Muscle of leg (tissue), 11 donors: Measurements from ENCODE around the gene ST3GAL3. TPM values are rescaled to one million over a fixed set of nuclear protein-coding genes. Genes with fewer than 3 reads are reported as not detected.

ENCODE experiments used
- DNase-seq: peaks from one replicate; pipeline ENCODE4 v3.0.0; 2013
- H3K27ac ChIP-seq: one replicate; pipeline ENCODE4 v1.5.1; 2013; ENCODE audit warnings: mild to moderate bottlenecking, low read length, control low read depth
- H3K27me3 ChIP-seq: one replicate; pipeline ENCODE4 v1.6.1; 2013; ENCODE audit warnings: low read length; ENCODE audit not compliant: control insufficient read depth, insufficient read depth
- H3K36me3 ChIP-seq: one replicate; pipeline ENCODE4 v1.6.1; 2013; ENCODE audit warnings: low read length; ENCODE audit not compliant: control insufficient read depth, insufficient read depth
- H3K4me1 ChIP-seq: one replicate; pipeline ENCODE4 v1.6.1; 2013; ENCODE audit warnings: low read length; ENCODE audit not compliant: control insufficient read depth, insufficient read depth
- H3K4me3 ChIP-seq: one replicate; pipeline ENCODE4 v1.5.1; 2013; ENCODE audit warnings: low read length, control low read depth
- H3K9me3 ChIP-seq: replicated peaks from 2 replicates; pipeline ENCODE4 v1.6.1; 2013; ENCODE audit warnings: low read depth, low read length; ENCODE audit not compliant: control insufficient read depth
- WGBS: methylation state at CpG from one replicate; pipeline ENCODE4 v1.1.5; 2013; ENCODE audit warnings: missing lambda C conversion rate; ENCODE audit not compliant: insufficient coverage; 5-methylcytosine and 5-hydroxymethylcytosine counted together
- polyA plus RNA-seq, 8 donors: library from polyadenylated mRNA; unstranded; fragments of 120-200 nt; gene quantifications; one replicate each; pipeline versions ENCODE4 v1.2.1 to v1.2.3, GENCODE V29; 2013; ENCODE audit warnings: inconsistent platforms in 1 of 8, low replicate concordance in 1 of 8; ENCODE audit not compliant: insufficient read length in 8 of 8, insufficient read depth in 1 of 8
- total RNA-seq: library from RNA; stranded (reverse); fragments of 120-200 nt; gene quantifications from one replicate; pipeline ENCODE4 v1.2.4, GENCODE V29; 2013

The ST3GAL3 gene
- total and polyA plus RNA-seq, 9 donors: 21.5 to 34.9 (median 32.6) TPM

DNA sequence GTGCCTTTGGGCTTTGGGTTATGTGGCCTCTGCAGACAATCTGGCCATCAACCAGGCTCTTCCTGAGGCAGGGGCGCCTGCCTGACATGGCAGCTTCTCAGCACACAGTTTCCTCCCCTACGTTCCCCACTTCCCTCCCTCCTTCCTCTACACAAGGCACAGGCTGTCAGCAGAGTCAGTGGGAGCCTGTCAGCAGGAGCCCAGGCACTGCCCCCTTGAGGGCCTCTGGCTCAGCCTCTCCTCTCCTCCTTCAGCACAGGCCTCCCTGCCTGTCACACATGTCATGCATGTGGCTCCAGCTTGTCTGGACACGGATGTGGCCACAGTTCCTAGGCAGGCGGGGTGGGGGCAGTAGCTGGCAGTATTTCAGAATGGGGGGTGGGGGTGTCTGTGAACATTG is 174.1 kb downstream of the ST3GAL3 start:
- 37% methylated on average over 2 of the region's 4 CpGs for WGBS
- H3K27ac ChIP-seq: peak overlapping the region; percentile 21
- DNase-seq: peak; percentile 50
- no peaks in the 10 kb centered on the region for H3K9me3 ChIP-seq
- no peak overlapping the region for H3K4me3 ChIP-seq
- H3K4me1 ChIP-seq: peaks cover 36% of the 10 kb centered on the region
- H3K36me3 ChIP-seq: peaks cover 5% of the 10 kb centered on the region
- H3K27me3 ChIP-seq: no peaks in the 10 kb centered on the region

DNA sequence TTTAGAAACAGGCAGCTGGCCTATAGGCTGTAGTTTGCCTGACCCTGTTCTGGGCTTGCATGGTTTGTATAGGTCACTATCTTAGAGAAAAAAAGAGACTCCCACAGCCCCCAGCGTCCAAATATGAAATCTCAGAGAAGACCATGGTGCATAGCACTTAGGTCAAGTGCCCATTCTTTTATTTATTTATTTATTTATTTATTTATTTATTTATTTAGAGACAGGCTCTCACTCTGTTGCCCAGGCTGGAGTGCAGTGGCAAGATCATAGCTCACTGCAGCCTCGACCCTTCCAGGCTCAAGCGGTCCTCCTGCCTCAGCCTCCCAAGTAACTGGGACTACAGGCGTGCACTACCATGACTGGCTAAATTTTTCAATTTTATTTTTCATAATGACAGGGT is 175.4 kb downstream of the ST3GAL3 start:
- peaks cover 36% of the 10 kb centered on the region for H3K4me1 ChIP-seq
- H3K27ac ChIP-seq: no peak overlapping the region
- WGBS: 100% methylated on average over 1 of the region's 4 CpGs

DNA sequence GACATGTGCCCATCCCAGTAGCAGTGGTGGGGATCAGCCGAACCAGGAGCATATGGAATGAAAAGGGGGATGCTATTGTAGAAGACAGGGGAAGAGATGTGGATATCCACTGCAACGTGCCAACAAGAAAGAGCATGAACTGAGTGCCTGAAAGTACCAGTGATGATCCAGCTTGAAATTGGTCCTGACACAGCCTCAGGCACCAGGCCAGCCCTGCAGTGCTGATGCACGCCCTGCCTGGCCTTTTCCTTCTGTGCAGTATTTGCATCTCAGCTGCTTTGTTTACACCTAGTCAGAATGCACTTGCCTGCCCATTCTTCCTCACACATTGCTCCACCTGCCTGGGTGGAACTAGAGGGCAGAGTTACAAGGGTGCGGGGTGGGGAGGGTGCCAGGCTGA is 176.0 kb downstream of the ST3GAL3 start:
- H3K36me3 ChIP-seq: peaks cover 5% of the 10 kb centered on the region
- 77% methylated on average over 3 of the region's 4 CpGs for WGBS
- H3K4me3 ChIP-seq: no peak overlapping the region
- DNase-seq: no peak
- no peak overlapping the region for H3K27ac ChIP-seq
- no peaks in the 10 kb centered on the region for H3K9me3 ChIP-seq
- H3K27me3 ChIP-seq: no peaks in the 10 kb centered on the region
- H3K4me1 ChIP-seq: peaks cover 36% of the 10 kb centered on the region

More for the DNA sequence above, 175.4 kb downstream of the ST3GAL3 start:
- DNase-seq: no peak
- Histone ChIP-seq H3K4me3 (no peak overlapping the region), H3K27me3 (no peaks in the 10 kb centered on the region), H3K9me3 (no peaks in the 10 kb centered on the region), H3K36me3 (peaks cover 5% of the 10 kb centered on the region)

DNA sequence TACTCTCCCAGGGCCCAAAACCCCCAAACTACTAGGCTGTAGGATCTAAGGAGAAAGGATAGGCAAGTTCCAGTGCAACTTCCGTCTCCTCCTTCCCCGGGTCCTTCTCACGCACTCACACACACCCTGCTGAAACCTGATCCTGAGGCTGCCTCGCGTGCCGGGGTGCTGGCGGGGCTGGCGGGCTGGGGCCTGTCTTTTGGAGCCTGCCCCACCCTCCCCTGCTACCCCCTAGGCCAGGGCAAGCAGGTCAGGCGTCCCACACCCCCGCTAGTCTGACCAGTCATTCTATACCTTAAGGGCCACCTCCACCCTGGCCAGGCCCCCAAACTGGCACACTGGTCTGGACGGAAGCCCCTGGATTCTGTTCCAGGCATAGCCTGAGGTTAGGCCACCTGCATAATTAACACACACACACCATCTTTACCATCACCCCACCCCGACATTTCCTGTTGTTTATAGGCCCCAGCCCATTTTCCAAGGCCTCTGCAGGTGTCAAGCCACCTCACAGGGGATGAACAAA is 178.0 kb downstream of the ST3GAL3 start:
- H3K36me3 ChIP-seq: no peaks in the 10 kb centered on the region
- no peak overlapping the region for H3K4me3 ChIP-seq
- H3K27me3 ChIP-seq: no peaks in the 10 kb centered on the region
- peak; percentile 30 for DNase-seq
- H3K9me3 ChIP-seq: no peaks in the 10 kb centered on the region
- H3K27ac ChIP-seq: no peak overlapping the region
- WGBS: 41% methylated on average over 11 of the region's 12 CpGs
- H3K4me1 ChIP-seq: peaks cover 36% of the 10 kb centered on the region

DNA sequence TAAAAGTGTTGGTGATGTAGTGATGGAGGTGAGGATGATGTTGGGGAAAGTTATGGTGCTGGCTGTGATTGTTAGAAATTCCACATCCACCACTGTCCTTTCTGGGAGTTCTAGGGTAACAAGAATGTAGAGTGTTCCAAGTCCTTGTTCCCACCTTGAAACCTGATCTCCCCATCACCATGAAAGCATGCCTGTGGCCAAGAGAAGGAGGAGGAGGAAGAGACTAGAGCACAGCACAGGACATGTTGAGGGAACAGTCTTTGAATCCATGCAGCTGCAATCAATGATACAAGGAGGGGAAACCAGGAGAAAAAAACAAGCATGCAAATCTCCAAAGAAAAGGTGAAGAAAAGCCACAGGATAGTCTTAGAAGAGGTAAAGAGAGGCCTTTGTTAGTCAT is 180.4 kb downstream of the ST3GAL3 start:
- Histone ChIP-seq H3K9me3 (no peaks in the 10 kb centered on the region), H3K36me3 (no peaks in the 10 kb centered on the region), H3K4me1 (peaks cover 19% of the 10 kb centered on the region), H3K27me3 (no peaks in the 10 kb centered on the region), H3K4me3 (no peak overlapping the region), H3K27ac (no peak overlapping the region)
- DNase-seq: no peak

DNA sequence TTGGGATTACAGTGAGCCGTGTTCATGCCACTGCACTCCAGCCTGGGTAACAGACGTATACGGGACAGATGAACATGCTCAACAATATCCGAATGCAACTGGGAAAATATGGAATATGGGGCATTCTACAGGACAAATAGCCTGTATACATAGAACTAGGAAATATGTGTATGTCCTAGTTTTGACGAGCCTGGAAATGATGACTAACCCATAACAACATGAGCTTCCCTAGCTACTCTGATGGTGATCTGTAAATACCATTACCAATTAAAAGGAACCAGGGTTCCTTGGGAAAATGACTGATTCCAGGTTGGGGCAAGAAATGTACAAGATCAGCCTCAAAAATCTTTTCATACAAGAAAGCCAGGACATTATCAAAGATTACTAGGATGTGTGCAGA is 183.5 kb downstream of the ST3GAL3 start:
- DNase-seq: no peak
- Histone ChIP-seq H3K4me1 (no peaks in the 10 kb centered on the region), H3K27me3 (no peaks in the 10 kb centered on the region), H3K4me3 (no peak overlapping the region), H3K36me3 (peaks cover 16% of the 10 kb centered on the region), H3K9me3 (no peaks in the 10 kb centered on the region), H3K27ac (no peak overlapping the region)
- WGBS: no CpG with 5 or more reads among the region's 5 CpGs

DNA sequence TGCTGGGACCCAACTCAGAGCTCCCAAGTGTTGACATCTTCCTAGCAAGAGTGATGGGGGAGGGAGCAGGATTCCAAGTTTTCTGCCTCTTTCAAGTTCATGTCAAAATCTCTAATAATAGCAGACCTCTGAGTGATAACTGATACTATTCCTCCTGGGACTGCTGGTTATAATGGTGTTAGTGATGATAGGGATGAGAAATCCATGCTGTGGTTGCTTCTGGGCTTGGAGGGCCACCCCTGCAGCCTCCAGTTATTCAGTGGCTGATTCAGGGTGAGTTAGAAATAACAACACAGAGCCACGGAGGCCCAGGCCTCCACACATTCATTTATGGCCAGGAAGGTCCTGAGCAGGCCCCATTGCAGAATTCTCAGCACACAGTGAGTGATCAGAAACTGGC is 185.7 kb downstream of the ST3GAL3 start:
- no peak overlapping the region for H3K27ac ChIP-seq
- no peaks in the 10 kb centered on the region for H3K9me3 ChIP-seq
- no peaks in the 10 kb centered on the region for H3K27me3 ChIP-seq
- H3K4me1 ChIP-seq: no peaks in the 10 kb centered on the region
- no peak overlapping the region for H3K4me3 ChIP-seq
- H3K36me3 ChIP-seq: peaks cover 24% of the 10 kb centered on the region
- 40% methylated on average over 1 of the region's 1 CpG for WGBS
- no peak for DNase-seq

DNA sequence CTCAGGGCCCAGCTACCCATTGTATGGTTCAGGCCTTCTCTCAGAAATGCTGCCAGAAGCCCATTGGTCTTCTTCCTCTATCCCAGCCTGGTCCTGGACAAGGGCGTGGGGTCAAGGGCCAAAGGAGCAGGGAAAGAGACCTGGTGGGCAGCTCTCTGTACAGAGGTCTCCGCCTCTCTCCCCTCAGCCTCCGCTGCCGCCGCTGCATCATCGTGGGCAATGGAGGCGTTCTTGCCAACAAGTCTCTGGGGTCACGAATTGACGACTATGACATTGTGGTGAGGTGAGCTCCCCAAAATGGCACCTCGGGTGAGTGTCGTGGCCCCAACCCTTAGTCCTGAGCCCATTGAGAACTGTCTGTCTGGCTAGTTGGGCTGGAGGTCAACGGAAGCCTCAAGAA is 191.6 kb downstream of the ST3GAL3 start:
- H3K9me3 ChIP-seq: no peaks in the 10 kb centered on the region
- whole genome bisulfite sequencing: 99% methylated on average over 11 of the region's 12 CpGs
- no peak for DNase-seq
- H3K36me3 ChIP-seq: peaks cover 57% of the 10 kb centered on the region
- H3K4me3 ChIP-seq: no peak overlapping the region
- no peaks in the 10 kb centered on the region for H3K27me3 ChIP-seq
- peaks cover 19% of the 10 kb centered on the region for H3K4me1 ChIP-seq
- no peak overlapping the region for H3K27ac ChIP-seq

DNA sequence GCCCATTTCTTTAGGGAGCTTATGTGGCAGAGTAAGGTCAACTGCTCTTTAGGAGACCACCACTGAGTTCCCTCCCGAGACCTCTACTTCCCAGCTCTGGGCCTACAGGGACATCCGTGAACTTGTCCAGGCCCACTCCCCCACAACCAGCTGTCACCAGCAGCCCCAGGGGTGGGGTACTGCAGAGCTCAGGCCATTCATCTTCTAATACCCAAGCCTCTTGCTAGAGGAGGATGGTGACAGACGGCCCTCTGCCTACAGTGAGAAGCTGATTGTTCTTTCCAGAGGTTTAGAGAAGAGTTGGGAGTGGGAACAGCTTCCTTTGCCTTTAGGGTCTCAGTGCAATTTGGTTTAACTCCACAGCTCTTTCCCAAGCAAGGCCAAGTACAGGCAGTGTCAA is 193.1 kb downstream of the ST3GAL3 start:
- Histone ChIP-seq H3K4me3 (no peak overlapping the region), H3K36me3 (peaks cover 45% of the 10 kb centered on the region), H3K27me3 (no peaks in the 10 kb centered on the region), H3K9me3 (no peaks in the 10 kb centered on the region), H3K27ac (no peak overlapping the region), H3K4me1 (peaks cover 19% of the 10 kb centered on the region)
- WGBS: no CpG with 5 or more reads among the region's 3 CpGs
- DNase-seq: no peak

DNA sequence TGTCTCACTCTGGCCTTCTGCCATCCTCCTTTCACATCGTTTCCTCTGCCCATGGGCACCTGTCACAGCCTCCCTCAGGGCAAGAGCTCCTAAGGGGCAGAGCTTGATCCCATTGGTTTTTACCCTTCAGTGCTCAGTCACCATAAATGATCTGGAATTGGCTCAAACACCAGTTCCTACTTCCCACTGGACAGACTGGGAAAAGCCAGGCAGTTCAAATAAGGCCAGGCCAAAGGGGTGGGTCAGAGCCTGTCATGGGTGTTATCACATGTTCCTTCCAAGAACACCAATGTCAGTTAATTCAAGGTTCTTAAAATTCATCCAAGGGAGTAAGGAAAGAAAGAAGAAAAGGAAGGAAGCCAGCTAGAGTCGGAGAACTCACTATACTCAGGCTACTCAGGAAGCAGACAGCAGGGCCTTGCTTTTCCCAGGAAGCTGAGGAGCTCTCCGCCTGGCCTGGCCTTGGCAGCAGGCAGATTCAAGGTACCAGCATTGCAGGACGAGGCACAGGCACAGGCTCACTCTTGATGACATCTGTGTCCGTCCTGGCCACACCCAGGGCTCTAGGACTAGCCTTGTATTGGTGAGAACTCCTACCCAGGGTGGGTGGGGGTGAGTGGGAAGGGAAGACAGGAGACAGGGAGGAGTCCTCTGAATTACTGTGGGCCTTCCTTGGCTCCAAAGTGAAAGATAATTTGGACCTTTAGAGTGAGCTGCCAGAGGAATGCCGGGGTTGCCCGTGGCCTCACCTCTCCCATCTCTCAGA is 194.0 kb downstream of the ST3GAL3 start:
- no peak overlapping the region for H3K27ac ChIP-seq
- WGBS: 80% methylated on average over 6 of the region's 7 CpGs

More for the DNA sequence above, 194.0 kb downstream of the ST3GAL3 start:
- Histone ChIP-seq H3K36me3 (peaks cover 37% of the 10 kb centered on the region), H3K9me3 (no peaks in the 10 kb centered on the region), H3K27me3 (no peaks in the 10 kb centered on the region), H3K4me3 (no peak overlapping the region), H3K4me1 (peaks cover 19% of the 10 kb centered on the region)
- DNase-seq: no peak
